ENCODE results near the gene PTPRJ.
"Not testable (repeated sequence)": the region's sequence is repeated elsewhere in the genome, so short reads cannot be mapped to it uniquely, and the experiment has no call there.

The PTPRJ gene

DNA sequence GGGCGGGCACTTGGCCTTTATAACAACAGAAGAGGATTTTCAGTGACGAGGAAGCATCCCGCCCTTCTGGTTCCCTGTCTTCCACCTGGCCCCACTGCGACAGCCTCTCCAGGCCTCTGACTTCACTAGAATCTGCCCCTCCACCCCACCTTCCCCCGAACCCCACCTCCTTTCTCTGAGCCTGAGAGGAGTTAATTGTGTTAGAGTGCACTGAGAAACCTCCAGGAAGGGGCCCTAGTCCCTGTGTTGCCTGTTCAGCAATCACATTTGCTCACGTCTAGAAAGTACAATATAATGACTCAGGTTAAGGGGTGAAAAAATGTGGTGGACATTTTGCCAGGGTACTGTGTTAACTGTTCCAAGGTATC is 38.8 kb downstream of the PTPRJ start:
- peak; percentile 72 for DNase-seq

- no peak for DNase-seq
Measured at GRCh38 chr11:48019595-48019994, 39.2 kb downstream of the PTPRJ start.

GRCh38 chr11:48020092-48020755 is 39.9 kb downstream of the PTPRJ start:
- no peak for DNase-seq

GRCh38 chr11:48021201-48021820 is 41.0 kb downstream of the PTPRJ start:
- DNase-seq = not testable (repeated sequence)

DNA sequence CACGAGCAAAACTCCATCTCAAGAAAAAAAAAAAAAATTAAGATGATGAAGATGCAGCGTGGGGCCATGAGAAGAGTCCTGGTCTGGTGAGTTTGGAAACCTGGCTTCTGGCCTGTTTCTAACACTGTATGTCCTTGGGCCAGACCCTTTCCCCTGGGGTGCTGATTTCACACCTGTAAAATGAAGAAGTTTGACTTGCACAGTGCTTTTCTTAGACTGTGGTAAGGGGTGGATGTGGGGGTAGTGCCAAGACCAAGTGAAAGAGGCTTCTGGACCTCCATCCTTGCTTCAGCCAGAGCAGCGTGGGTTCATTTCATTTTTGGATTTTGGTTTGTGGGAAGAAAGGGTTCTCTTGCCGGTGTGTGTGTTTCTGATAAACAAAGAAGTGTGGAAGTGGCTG is 42.1 kb downstream of the PTPRJ start:
- no peak for DNase-seq

DNA sequence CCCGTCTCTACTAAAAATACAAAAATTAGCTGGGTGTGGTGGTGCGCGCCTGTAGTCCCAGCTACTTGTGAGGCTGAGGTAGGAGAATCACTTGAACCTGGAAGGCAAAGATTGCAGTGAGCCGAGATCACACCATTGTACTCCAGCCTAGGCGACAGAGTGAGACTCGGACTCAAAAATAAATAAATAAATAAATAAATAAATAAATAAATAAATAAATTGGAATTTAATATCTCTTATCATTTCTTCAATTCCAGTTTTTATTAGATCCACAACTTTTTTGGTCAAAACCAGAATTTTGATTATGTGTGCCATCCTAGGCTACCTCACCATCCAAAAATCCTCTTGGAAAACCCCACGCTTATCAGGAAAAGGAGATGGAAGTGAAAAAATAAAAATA is 43.2 kb downstream of the PTPRJ start:
- not testable (repeated sequence) for DNase-seq

GRCh38 chr11:48024635-48025071 is 44.3 kb downstream of the PTPRJ start:
- peak; percentile 75 for DNase-seq

GRCh38 chr11:48025293-48025983 is 45.1 kb downstream of the PTPRJ start:
- DNase-seq = no peak

DNA sequence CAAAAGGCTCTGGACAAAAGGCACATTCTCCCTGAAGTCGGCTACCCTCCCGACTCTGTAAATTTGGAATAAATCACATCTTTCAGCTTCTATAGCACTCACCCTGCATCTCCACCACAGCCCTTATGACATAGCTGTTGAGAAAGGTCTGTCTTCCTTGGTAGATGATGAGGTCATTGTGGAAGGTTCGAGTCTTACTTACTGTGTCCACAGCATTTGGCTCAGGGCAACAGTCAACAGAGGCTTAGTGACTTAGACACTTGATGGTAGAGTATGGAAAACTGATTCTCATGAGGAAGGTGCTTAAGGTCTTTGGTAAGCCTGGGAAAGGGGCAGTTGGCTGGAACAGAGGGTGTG is 45.6 kb downstream of the PTPRJ start:
- DNase-seq = no peak

DNA sequence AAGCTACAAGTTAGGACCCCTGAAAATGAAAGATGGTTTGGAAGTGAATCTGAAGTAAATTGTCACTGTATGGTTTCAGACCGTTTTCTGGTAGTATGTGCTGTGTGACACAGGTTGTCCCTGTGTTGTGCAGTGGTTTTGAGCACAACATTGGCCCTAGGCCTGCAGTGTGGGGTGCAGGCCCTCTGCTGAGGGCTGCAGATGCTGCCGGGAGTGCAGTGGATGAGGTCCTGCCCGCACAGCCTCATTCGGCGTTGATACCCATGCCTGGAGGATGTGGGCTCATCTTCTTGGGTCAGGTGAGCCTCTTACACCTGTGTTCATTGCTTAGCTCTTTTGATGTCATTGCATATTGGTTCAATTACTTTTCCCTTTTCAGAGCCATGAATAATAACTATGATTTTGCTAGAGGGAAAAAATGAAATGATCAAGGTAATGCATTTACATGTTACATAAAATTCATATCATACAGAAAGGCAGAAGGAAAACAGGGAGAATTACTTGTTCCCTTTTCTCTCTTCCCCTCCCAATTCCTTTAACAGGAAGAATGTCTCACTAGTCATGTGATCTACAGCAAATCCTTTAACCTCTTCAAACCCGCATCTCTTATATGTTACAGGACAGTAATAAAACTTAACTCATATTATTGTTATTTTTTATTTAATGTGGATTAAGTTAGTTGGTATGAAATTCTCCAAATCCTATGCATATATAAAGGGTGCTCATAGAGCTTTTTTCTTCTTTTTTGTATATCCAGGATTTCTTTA is 48.7 kb downstream of the PTPRJ start:
- no peak for DNase-seq

DNA sequence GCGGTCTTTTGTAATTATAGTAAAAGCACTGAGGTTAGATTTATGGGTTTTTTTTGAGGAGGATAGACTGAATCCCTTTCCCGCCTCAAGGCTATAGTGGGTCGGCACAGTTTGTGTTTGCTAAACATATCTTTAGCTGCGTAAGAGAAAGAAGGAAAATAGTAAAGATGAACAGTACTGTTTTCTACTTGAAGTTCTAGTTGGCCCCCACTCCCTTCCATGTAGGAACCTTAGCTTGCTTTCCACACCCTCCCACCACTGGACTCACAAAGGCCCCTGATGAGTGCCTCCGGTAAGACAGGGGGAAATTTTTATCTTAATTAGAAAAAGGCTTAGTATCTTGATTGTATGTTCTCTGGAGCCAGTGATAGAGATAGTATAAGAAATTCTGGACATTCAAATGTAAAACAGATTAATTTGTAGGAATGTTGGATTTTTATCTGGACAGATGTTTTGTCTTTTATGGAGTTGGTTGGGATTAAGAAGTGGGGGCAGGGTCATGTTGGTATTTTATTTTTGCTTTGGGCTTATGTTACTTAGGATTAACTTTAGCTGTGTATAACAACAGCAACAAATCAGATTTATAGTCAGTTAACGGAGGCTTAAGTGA is 49.4 kb downstream of the PTPRJ start:
- DNase-seq = no peak

DNA sequence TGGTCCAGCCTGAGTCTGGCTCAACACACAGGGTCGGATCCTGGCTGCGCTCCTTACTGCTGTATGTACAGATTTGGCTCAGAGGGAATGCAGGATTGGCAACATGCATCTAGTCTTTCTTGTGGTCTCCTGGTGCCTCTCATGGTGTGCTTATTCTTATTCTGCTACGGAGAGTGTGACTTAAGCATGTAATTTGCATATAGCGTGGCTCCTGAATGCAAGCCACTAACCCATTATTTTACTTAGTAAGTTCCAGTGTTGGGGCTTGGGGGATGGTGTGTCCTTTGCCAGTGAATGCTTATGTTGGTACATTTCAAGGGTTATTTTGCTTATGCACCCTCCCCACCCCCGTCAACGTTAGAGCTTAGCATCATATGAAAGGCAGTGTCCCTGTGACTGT is 51.2 kb downstream of the PTPRJ start:
- no peak for DNase-seq

DNA sequence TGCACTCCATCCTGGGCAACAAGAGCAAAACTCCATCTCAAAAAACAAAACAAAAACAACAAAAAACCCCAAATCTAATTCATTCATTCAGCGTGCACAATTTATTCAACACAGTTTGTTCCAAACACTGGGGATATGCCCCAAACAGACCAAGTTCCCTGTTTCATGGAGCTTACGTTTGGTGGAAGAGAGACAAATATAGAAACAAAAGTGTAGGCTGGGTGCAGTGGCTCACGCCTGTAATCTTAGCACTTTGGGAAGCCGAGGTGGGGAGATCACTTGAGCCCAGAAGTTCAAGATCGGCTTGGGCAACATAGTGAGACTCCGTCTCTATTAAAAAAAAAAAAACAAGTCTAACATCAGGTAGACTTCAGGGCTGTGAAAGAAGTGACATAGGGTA is 52.4 kb downstream of the PTPRJ start:
- DNase-seq = no peak

DNA sequence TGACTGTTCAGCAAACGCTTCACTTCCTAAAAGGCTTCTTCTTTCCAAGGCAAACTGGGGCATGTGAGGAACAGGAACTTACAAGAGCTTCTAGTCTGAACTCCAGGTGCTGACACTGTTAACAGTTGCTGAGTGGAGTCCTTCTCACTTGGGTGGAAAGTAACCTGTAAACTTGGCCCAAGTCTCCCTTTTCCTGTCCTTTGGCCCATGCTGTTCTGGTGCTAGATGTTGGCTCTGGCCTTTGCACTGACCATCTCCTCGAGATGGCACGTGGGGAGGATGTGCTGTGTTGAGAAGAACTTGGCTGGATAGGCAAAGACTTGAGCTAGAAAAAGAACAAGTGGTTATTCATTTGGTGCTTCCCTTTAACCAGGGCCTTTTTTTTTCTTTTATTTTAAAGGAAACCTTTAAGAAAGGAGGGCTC is 53.6 kb downstream of the PTPRJ start:
- no peak for DNase-seq

DNA sequence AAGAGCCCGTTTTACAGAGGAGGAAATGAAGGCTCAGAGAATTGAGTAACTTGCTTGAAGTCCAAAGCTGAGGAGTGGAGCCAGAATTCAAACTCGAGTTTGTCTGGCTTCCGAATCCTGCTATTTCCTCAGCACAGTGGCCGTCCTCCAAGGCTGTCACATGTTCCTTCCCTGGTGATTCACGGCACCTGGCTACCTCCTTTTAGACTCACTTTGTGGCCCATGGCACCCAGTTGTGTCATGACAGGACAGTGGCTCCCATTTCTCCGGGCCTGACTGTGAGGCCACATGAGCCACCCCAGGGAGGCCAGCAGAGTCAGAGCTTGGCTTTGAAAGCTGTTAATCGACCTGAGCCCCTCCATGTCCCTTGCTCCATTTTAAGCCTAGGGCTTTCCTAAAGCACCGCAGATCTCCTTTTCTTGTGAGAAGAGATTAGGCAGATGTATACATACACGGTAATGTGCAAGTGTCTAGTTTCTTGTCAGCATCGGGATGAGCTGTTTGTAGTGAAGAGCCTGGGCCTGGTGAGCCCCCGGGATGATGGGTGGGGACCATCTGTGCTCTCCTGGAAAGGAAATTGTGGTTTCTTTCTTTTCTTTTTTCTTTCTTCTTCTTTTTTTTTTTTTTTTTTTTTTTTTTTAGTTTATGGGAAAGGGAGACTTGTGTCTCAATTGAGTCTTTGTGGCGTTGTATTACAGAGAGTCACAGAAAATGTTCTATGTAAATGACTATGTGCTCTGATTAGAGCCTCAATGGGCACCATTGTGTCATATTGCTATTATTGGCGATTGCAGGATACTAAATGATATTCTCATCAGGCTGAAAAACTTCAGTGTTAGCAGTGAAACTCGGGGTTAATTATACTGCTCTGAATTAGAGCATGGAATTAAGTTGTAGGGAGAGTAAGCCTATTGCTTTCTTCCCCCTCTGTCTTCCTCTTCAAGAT is 54.8 kb downstream of the PTPRJ start:
- DNase-seq = no peak

DNA sequence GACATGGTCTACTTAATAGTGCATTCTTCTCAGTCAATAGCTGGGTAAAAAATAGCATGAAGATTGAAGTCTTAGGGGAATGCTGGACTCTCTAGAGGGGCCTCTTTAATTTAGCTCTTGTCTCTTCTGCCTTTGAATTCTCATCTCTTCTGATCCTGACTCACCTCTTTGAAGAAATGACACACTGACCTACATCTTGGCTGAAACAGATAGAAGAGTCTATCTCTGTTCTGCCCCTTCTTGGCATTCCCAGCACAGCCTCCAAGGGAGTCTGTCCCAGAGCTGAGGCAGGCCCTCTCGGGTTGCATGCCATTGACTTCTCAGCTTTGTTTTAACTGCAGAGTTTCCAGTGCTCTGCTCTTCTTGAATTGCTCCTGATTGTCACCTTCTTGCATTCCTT is 55.7 kb downstream of the PTPRJ start:
- DNase-seq = no peak

DNA sequence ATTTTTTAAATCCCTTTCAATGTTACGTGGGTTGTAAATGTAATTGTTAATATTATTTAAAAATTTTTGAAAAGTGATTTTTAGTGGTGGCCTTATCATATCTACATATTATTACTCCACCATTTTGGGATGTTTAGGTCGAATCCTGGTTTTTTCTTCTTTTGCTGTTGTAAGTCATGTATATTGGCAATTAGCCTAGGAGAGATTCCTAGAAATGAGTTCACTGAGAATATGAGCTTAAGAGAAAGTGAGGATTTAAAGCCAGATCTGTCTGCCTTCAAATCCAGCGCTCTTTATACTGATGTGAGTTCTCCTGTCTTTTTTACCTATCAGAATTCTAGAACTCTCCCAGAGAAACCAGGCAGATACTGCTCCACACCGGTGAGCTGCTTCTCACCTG is 56.1 kb downstream of the PTPRJ start:
- DNase-seq = no peak

GRCh38 chr11:48037709-48038468 is 57.5 kb downstream of the PTPRJ start:
- no peak for DNase-seq

- no peak for DNase-seq
Measured at GRCh38 chr11:48040830-48041444, 60.6 kb downstream of the PTPRJ start.

DNA sequence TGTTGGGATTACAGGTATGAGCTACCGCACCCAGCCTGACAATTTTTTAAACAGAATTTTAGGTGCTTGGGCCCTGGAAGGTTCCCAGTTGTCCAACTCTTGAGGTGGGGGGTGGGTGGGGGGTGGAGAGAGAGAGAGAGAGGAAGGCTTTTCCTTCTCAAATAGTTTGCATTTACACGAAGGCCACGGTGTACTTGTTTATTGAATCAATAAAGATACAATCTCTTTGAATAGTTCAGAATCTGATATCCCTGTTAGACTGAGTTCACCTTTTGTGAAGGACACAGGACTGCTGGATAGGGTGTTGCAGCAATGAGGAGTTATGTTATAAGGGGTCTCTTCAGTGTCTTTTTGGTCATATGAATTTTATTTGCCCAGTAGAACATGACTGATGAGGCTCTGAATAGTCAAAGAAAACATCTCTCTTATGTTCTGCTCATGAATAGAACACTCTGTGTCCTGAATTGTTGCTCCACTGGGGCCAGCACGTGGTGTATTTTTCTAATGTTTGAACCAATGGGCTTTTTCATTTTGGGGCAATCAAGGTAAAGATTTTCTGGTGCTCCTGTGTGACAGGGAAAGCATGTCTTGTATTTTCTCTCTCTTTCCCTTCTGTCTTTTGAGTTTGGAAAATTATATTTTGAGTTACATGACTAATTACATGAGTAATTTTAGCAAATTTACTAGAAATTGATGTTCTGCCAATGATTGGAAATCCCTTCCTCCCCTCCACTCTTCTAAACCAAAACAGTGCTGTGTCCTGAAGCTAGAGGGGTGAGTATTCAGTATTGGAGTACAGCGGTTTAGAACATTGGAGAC is 61.7 kb downstream of the PTPRJ start:
- no peak for DNase-seq
